C4-2B (cell line): Measurements from ENCODE around the gene CAMTA1.

Experiments
- CTCF ChIP-seq: fragments of 450-650 bp; conservative IDR thresholded peaks from 2 replicates; pipeline ENCODE4 v1.5.1; 2017; ENCODE audit warnings: mild to moderate bottlenecking
- ZFX ChIP-seq: fragments of 450-650 bp; IDR thresholded peaks from 2 replicates; pipeline ENCODE4 v1.6.1; 2017

DNA sequence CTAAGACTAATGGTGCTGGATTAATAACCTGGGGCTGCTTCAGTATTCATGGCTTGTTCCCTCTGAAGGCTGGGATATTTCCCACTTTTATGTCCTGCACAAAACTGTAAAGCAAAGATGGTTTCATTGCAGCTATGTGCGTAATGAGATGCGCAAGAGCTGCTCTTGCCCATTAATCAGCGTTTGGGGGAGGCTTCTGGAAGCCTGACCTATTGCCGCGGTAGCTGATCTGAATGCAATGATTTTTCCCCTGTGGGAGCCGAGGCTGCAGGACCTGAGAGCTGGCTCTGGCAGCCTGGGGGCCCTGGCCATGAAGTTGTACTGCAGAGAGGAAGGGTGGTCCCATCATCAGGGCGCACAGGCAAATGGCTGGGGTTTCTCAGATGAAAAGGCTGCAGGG, 239.8 kb downstream of the CAMTA1 start:
- TF ChIP-seq CTCF, result no peak
- TF ChIP-seq ZFX, result no peak
